GM23338 (cell line): ENCODE results near the gene FAM219A. TPM values are rescaled to one million over a fixed set of nuclear protein-coding genes. Genes with fewer than 3 reads are reported as not detected.

Experiments used
- polyA plus RNA-seq: library from polyadenylated mRNA; unstranded; fragments of >200 nt; fragmentation: Nextera tagmentation; extraction: Ambion mirVana; gene quantifications from 2 replicates; pipeline ENCODE4 v1.2.1, GENCODE V29; 2016
- small RNA-seq: library from RNA; depleted of rRNA; stranded (forward); fragments of <200 nt; gene quantifications from one replicate; pipeline ENCODE3, GENCODE V24; 2014; ENCODE audit warnings: low replicate concordance
- total RNA-seq: library from RNA; depleted of rRNA; stranded (reverse); fragments of >200 nt; shearing (Covaris generic); gene quantifications from 2 replicates; pipeline ENCODE4 v1.2.3, GENCODE V29; 2014; rRNA removed

Gene FAM219A
- total and polyA plus RNA-seq, 2 experiments from 2014 or later = 3.8 to 7.2 TPM

Small RNAs within 50 kb of the gene (small RNA-seq; reads per million reads assigned to genes)
- gene RF00019 (not detected), gene RN7SKP24 (not detected)

Other genes starting within 250 kb of the FAM219A start
- 4.4 and 4.7 TPM in 2 replicates for gene KIF24, start 129.3 kb downstream of the FAM219A start, total RNA-seq
- 1.0 and 1.3 TPM in 2 replicates for gene KIF24, start 129.3 kb downstream of the FAM219A start, polyA plus RNA-seq
- gene NUDT2, start 129.0 kb downstream of the FAM219A start, total RNA-seq = 9.5 and 12.1 TPM in 2 replicates
- 16.4 and 16.9 TPM in 2 replicates for gene NUDT2, start 129.0 kb downstream of the FAM219A start, polyA plus RNA-seq
- gene MYORG, start 81.7 kb downstream of the FAM219A start, total RNA-seq = 4.9 and 7.3 TPM in 2 replicates
- 1.3 and 1.5 TPM in 2 replicates for gene MYORG, start 81.7 kb downstream of the FAM219A start, polyA plus RNA-seq
- gene DNAI1, start 235 bp upstream of the FAM219A start, total RNA-seq = 0.19 and 1.0 TPM in 2 replicates
- gene DNAI1, start 235 bp upstream of the FAM219A start, polyA plus RNA-seq = 0.82 and 1.1 TPM in 2 replicates
- gene ENHO, start 64.4 kb upstream of the FAM219A start, total RNA-seq = 9.2 and 13.8 TPM in 2 replicates
- 17.5 and 19.7 TPM in 2 replicates for gene ENHO, start 64.4 kb upstream of the FAM219A start, polyA plus RNA-seq
- 1.1 and 1.9 TPM in 2 replicates for gene CNTFR, start 131.2 kb upstream of the FAM219A start, total RNA-seq
- 0.59 and 0.73 TPM in 2 replicates for gene CNTFR, start 131.2 kb upstream of the FAM219A start, polyA plus RNA-seq
- 19.9 and 25.1 TPM in 2 replicates for gene RPP25L, start 153.5 kb upstream of the FAM219A start, total RNA-seq
- gene RPP25L, start 153.5 kb upstream of the FAM219A start, polyA plus RNA-seq = 16.4 and 18.5 TPM in 2 replicates
- gene DCTN3, start 161.9 kb upstream of the FAM219A start, total RNA-seq = 12.9 and 20.6 TPM in 2 replicates
- 17.9 and 23.2 TPM in 2 replicates for gene DCTN3, start 161.9 kb upstream of the FAM219A start, polyA plus RNA-seq
- 0.49 TPM in 1 of 2 replicates, not detected in the other for gene ARID3C, start 170.5 kb upstream of the FAM219A start, total RNA-seq
- not detected in 2 replicates for gene ARID3C, start 170.5 kb upstream of the FAM219A start, polyA plus RNA-seq
- gene SIGMAR1, start 179.2 kb upstream of the FAM219A start, total RNA-seq = 104 and 167 TPM in 2 replicates
- 76.4 and 82.3 TPM in 2 replicates for gene SIGMAR1, start 179.2 kb upstream of the FAM219A start, polyA plus RNA-seq
- gene GALT, start 188.1 kb upstream of the FAM219A start, total RNA-seq = 14.5 and 31.5 TPM in 2 replicates
- 31.6 and 35.1 TPM in 2 replicates for gene GALT, start 188.1 kb upstream of the FAM219A start, polyA plus RNA-seq
- 4.9 and 5.8 TPM in 2 replicates for gene IL11RA, start 193.6 kb upstream of the FAM219A start, total RNA-seq
- gene IL11RA, start 193.6 kb upstream of the FAM219A start, polyA plus RNA-seq = 3.1 and 4.0 TPM in 2 replicates
- gene CCL27, start 204.1 kb upstream of the FAM219A start, total RNA-seq = not detected in 2 replicates
- gene CCL27, start 204.1 kb upstream of the FAM219A start, polyA plus RNA-seq = not detected in 2 replicates
- not detected in 2 replicates for gene CCL19, start 232.7 kb upstream of the FAM219A start, total RNA-seq
- not detected in 2 replicates for gene CCL19, start 232.7 kb upstream of the FAM219A start, polyA plus RNA-seq